Uterus (tissue), 2 donors: ENCODE data around the gene PRKN.

Source experiments
- CTCF ChIP-seq, 4 experiments: fragments of 200-600 bp in 2 of 4; fragments of 450-650 bp in 2 of 4; sonication (generic) in 2 of 4; IDR thresholded peaks; one replicate each; pipeline ENCODE4 v1.5.1; 2016 to 2019; ENCODE audit warnings: antibody characterized with exemption in 4 of 4, mild to moderate bottlenecking in 2 of 4, moderate library complexity in 1 of 4
- POLR2A ChIP-seq, 2 donors: fragments of 450-650 bp; IDR thresholded peaks; one replicate each; pipeline ENCODE4 v1.6.1; 2016; ENCODE audit warnings: antibody characterized with exemption in 2 of 2, mild to moderate bottlenecking in 1 of 2, moderate library complexity in 1 of 2

- TF ChIP-seq CTCF (IDR thresholded peaks at IDR 0.05), result no peak
- TF ChIP-seq POLR2A (IDR thresholded peaks at IDR 0.05), result no peak
Observed at GRCh38 chr6:161745128-161745527, 982.4 kb downstream of the PRKN start.
